ENCODE measurements around the gene FAM83B.

DNA sequence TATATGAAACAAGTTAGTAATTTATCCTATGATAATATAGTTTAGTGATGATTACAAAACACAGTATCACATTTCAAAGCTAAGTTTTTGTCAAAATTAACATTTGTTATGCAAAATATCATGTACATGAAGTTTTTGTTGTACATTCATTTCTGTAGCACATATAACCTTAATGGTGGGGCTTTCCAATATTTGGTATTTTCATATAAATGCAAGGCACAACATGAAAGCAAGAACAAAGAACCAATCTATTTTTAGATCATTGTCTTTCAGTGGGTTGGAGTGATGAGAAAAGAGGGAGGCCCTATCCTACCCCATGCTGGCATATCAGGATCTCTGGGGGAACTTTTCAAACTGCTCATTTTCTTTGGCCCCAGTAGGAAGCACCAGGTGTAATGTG is 53.4 kb downstream of the FAM83B start:
- TF ChIP-seq, protein P1, sequence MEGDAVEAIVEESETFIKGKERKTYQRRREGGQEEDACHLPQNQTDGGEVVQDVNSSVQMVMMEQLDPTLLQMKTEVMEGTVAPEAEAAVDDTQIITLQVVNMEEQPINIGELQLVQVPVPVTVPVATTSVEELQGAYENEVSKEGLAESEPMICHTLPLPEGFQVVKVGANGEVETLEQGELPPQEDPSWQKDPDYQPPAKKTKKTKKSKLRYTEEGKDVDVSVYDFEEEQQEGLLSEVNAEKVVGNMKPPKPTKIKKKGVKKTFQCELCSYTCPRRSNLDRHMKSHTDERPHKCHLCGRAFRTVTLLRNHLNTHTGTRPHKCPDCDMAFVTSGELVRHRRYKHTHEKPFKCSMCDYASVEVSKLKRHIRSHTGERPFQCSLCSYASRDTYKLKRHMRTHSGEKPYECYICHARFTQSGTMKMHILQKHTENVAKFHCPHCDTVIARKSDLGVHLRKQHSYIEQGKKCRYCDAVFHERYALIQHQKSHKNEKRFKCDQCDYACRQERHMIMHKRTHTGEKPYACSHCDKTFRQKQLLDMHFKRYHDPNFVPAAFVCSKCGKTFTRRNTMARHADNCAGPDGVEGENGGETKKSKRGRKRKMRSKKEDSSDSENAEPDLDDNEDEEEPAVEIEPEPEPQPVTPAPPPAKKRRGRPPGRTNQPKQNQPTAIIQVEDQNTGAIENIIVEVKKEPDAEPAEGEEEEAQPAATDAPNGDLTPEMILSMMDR (IDR thresholded peaks at IDR 0.05; ENCODE audit: low read depth, low read length) = no peak
- TF ChIP-seq POLR2A (IDR thresholded peaks at IDR 0.05; ENCODE audit: extremely low read depth, insufficient read length) = no peak
- TF ChIP-seq MYC (IDR thresholded peaks at IDR 0.05; ENCODE audit: low read depth, low read length) = no peak
- TF ChIP-seq, protein P2, sequence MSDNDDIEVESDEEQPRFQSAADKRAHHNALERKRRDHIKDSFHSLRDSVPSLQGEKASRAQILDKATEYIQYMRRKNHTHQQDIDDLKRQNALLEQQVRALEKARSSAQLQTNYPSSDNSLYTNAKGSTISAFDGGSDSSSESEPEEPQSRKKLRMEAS (IDR thresholded peaks at IDR 0.05; ENCODE audit: low read depth, low read length) = no peak

Data from NB4 (cell line).